Measurements from ENCODE around the gene MDC1. TPM values are rescaled to one million over a fixed set of nuclear protein-coding genes. Genes with fewer than 3 reads are reported as not detected.

MDC1 gene
- total RNA-seq, 2 donors from 2014 or later: 37.4 to 46.5 TPM

- ATAC-seq (no peak), DNase-seq (no peak)
- H3K4me1 Mint-ChIP-seq: peaks cover 37% of the 10 kb centered on the region
- H3K4me3 Mint-ChIP-seq: no peak overlapping the region
- no peaks in the 10 kb centered on the region for H3K27me3 Mint-ChIP-seq
- no peaks in the 10 kb centered on the region for H3K9me3 ChIP-seq (ENCODE audit: control insufficient read depth, low read length, poor library complexity, severe bottlenecking)
- peak overlapping the region; percentile 16 for H3K27ac Mint-ChIP-seq
- peaks cover 21% of the 10 kb centered on the region for H3K36me3 Mint-ChIP-seq (ENCODE audit: low read depth)
These were observed 4.6 kb downstream of the MDC1 start for GRCh38 chr6:30712441-30712945.

DNA sequence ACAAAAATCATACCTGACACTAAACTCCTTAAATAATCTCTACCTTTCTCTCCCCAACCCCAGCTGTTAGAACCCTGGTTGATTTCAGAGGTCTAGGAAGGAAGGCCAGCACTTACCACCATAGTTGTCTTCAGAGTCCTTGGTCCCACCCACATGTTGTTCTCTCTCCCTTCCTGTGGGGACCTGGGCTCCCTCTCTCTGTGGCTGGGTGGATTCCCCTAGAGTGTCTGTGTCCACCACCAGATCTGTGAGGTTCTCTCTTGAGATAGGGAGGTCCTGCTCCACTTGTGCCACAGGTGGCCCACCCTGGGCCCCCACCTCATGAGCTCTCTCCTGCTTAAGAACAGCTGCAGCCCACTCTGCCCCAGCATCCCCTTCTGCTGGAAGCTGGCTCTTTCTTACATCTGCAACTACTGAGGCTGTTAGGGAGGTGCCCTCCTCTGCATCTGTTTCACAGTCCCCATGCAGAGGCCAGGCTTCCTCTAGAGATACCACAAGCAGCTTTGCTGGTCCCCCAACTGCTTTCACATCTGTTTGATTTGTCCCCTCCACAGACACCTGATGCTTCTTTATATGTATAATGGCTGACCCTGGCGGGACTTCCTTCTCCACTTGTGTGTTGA lies 5.2 kb downstream of the MDC1 start:
- Mint-ChIP-seq H3K27ac (peak overlapping the region; percentile 16), H3K27me3 (no peaks in the 10 kb centered on the region), H3K4me3 (no peak overlapping the region), H3K4me1 (peaks cover 34% of the 10 kb centered on the region), H3K36me3 (ENCODE audit: low read depth) (peaks cover 24% of the 10 kb centered on the region)
- DNase-seq (no peak), ATAC-seq (no peak)
- H3K9me3 ChIP-seq (ENCODE audit: control insufficient read depth, low read length, poor library complexity, severe bottlenecking): no peaks in the 10 kb centered on the region

- DNase-seq (no peak), ATAC-seq (no peak)
- Mint-ChIP-seq H3K27ac (no peak overlapping the region), H3K27me3 (no peaks in the 10 kb centered on the region), H3K36me3 (ENCODE audit: low read depth) (peaks cover 31% of the 10 kb centered on the region), H3K4me3 (no peak overlapping the region), H3K4me1 (peaks cover 31% of the 10 kb centered on the region)
- H3K9me3 ChIP-seq (ENCODE audit: control insufficient read depth, low read length, poor library complexity, severe bottlenecking): no peaks in the 10 kb centered on the region
These were observed 7.8 kb downstream of the MDC1 start for GRCh38 chr6:30709101-30709868.

- H3K9me3 ChIP-seq (ENCODE audit: control insufficient read depth, low read length, poor library complexity, severe bottlenecking): no peaks in the 10 kb centered on the region
- Mint-ChIP-seq H3K36me3 (ENCODE audit: low read depth) (peaks cover 28% of the 10 kb centered on the region), H3K27ac (peak overlapping the region; percentile 27), H3K4me1 (peaks cover 35% of the 10 kb centered on the region), H3K4me3 (no peak overlapping the region), H3K27me3 (no peaks in the 10 kb centered on the region)
- no peak for ATAC-seq
- DNase-seq: no peak
These were observed 9.7 kb downstream of the MDC1 start for GRCh38 chr6:30707281-30707850.

- Mint-ChIP-seq H3K36me3 (ENCODE audit: low read depth) (peaks cover 24% of the 10 kb centered on the region), H3K27me3 (no peaks in the 10 kb centered on the region), H3K27ac (peak overlapping the region; percentile 11), H3K4me1 (peaks cover 29% of the 10 kb centered on the region), H3K4me3 (no peak overlapping the region)
- ATAC-seq: no peak
- no peaks in the 10 kb centered on the region for H3K9me3 ChIP-seq (ENCODE audit: control insufficient read depth, low read length, poor library complexity, severe bottlenecking)
- DNase-seq: no peak
These were observed 11.5 kb downstream of the MDC1 start for GRCh38 chr6:30705620-30706019.

GRCh38 chr6:30703821-30704220 lies 13.3 kb downstream of the MDC1 start:
- Mint-ChIP-seq H3K4me3 (peak overlapping the region; percentile 19), H3K4me1 (peaks cover 31% of the 10 kb centered on the region), H3K36me3 (ENCODE audit: low read depth) (peaks cover 24% of the 10 kb centered on the region), H3K27me3 (no peaks in the 10 kb centered on the region), H3K27ac (peak overlapping the region; percentile 61)
- ATAC-seq: no peak
- no peak for DNase-seq
- H3K9me3 ChIP-seq (ENCODE audit: control insufficient read depth, low read length, poor library complexity, severe bottlenecking): no peaks in the 10 kb centered on the region

DNA sequence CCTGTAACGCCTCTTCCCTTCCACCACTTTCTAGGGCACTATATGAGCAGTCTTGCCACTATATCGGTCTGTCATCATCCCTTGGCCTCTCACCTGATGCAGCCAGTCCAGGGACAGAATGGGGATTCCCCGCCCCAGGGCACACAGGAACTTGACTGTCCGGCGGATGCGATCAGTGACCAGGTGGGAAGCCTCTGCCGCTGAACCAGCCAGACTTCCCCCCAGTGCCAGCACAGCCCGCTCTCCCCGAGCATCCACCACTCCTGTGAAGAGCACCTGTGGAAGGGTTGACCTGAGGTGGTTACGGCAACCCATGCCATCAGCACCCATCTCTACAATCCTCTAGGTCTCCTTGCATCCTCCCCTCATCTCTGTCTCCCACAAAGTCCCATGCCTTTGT lies 14.1 kb downstream of the MDC1 start:
- ATAC-seq: no peak
- H3K27me3 Mint-ChIP-seq: no peaks in the 10 kb centered on the region
- H3K4me3 Mint-ChIP-seq: no peak overlapping the region
- H3K27ac Mint-ChIP-seq: no peak overlapping the region
- no peaks in the 10 kb centered on the region for H3K9me3 ChIP-seq (ENCODE audit: control insufficient read depth, low read length, poor library complexity, severe bottlenecking)
- H3K4me1 Mint-ChIP-seq: peaks cover 30% of the 10 kb centered on the region
- peaks cover 22% of the 10 kb centered on the region for H3K36me3 Mint-ChIP-seq (ENCODE audit: low read depth)
- DNase-seq: no peak

- Mint-ChIP-seq H3K4me1 (peaks cover 21% of the 10 kb centered on the region), H3K4me3 (no peak overlapping the region), H3K27ac (no peak overlapping the region), H3K36me3 (ENCODE audit: low read depth) (peaks cover 10% of the 10 kb centered on the region), H3K27me3 (no peaks in the 10 kb centered on the region)
- no peaks in the 10 kb centered on the region for H3K9me3 ChIP-seq (ENCODE audit: control insufficient read depth, low read length, poor library complexity, severe bottlenecking)
- ATAC-seq (no peak), DNase-seq (no peak)
These were observed 16.7 kb downstream of the MDC1 start for GRCh38 chr6:30700340-30700739.

DNA sequence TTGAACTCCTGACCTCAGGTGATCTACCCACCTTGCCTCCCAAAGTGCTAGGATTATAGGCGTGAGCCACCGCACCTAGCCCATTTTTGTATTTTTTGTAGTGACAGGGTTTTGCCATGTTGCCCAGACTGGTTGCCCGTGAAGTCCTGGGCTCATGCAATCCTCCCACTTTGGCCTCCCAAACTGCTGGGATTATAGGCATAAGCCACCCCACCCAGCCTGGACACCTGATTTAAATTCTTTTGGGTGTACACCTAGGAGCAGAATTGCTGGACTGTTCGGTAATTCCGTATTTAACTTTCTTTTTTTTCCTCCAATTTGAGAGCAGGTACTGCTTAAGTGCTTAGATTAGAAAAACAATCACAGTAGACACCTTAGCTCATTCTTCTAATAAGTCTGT lies 20.6 kb downstream of the MDC1 start:
- H3K9me3 ChIP-seq (ENCODE audit: control insufficient read depth, low read length, poor library complexity, severe bottlenecking): no peaks in the 10 kb centered on the region
- Mint-ChIP-seq H3K4me3 (no peak overlapping the region), H3K27ac (no peak overlapping the region), H3K27me3 (no peaks in the 10 kb centered on the region), H3K36me3 (ENCODE audit: low read depth) (no peaks in the 10 kb centered on the region), H3K4me1 (peaks cover 5% of the 10 kb centered on the region)
- DNase-seq: no peak
- ATAC-seq: no peak

DNA sequence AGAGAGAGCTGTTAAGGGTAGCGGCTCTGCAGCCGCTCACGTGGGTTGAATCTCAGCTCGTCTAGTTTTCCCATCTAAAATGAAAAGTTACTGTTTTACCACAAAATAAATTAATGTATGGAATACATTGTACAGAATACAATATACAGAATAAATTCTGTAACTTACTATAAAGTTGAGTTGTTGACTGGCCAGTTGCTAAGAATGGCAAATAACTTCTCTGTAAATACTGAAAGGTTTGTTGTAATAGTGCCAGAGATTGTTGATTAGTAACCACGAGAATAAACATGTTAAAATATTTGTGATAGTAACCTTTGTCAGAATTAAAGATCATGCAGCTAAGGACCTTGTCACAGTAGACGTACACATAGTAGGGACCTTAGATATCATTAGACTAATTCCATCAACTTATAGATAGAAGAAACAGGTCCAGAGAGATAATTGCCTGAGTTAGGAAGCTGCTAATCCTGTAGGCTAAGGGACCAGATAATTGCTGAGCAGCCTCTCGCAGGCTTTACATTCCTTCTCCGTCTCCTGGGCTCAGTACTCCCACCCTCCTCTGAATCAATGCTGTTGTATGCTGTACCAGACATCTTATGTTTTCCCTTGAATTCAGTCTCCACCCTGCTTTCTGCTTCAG lies 25.8 kb downstream of the MDC1 start:
- peaks cover 1% of the 10 kb centered on the region for H3K36me3 Mint-ChIP-seq (ENCODE audit: low read depth)
- H3K4me1 Mint-ChIP-seq: peaks cover 33% of the 10 kb centered on the region
- H3K27ac Mint-ChIP-seq: peak overlapping the region; percentile 97
- ATAC-seq (no peak), DNase-seq (no peak)
- no peaks in the 10 kb centered on the region for H3K27me3 Mint-ChIP-seq
- H3K9me3 ChIP-seq (ENCODE audit: control insufficient read depth, low read length, poor library complexity, severe bottlenecking): no peaks in the 10 kb centered on the region
- peak overlapping the region; percentile 92 for H3K4me3 Mint-ChIP-seq

GRCh38 chr6:30690403-30691207 lies 26.5 kb downstream of the MDC1 start, which contains the start of gene NRM:
NRM (minus strand) TSS chr6:30690984; CDS start chr6:30690974, 10 bp downstream.
- peak; percentile 35 for ATAC-seq
- Mint-ChIP-seq H3K4me3 (peak within 1 kb of the TSS; percentile 92), H3K27me3 (no peaks in the 10 kb centered on the region), H3K36me3 (ENCODE audit: low read depth) (peaks cover 7% of the 10 kb centered on the region), H3K27ac (peak within 1 kb of the TSS; percentile 97), H3K4me1 (peaks cover 36% of the 10 kb centered on the region)
- peak; percentile 43 to 81 (median 74) for DNase-seq
- no peaks in the 10 kb centered on the region for H3K9me3 ChIP-seq (ENCODE audit: control insufficient read depth, low read length, poor library complexity, severe bottlenecking)

- Mint-ChIP-seq H3K36me3 (ENCODE audit: low read depth) (peaks cover 14% of the 10 kb centered on the region), H3K27me3 (no peaks in the 10 kb centered on the region), H3K4me1 (peaks cover 42% of the 10 kb centered on the region), H3K4me3 (peak overlapping the region; percentile 92), H3K27ac (peak overlapping the region; percentile 97)
- DNase-seq (no peak), ATAC-seq (no peak)
- no peaks in the 10 kb centered on the region for H3K9me3 ChIP-seq (ENCODE audit: control insufficient read depth, low read length, poor library complexity, severe bottlenecking)
These were observed 27.1 kb downstream of the MDC1 start for GRCh38 chr6:30689985-30690384.

Measured in T-helper 17 cell (primary cell).